IPS-15b (cell line): ENCODE data around the gene ZMIZ1.

Experiments
- H3K27me3 ChIP-seq: one replicate; pipeline ENCODE4 v1.6.1; 2013; ENCODE audit warnings: low read length; ENCODE audit not compliant: control insufficient read depth, insufficient read depth
- H3K36me3 ChIP-seq: one replicate; pipeline ENCODE4 v1.6.1; 2013; ENCODE audit warnings: low read length; ENCODE audit not compliant: control insufficient read depth, insufficient read depth
- H3K4me1 ChIP-seq: one replicate; pipeline ENCODE4 v1.6.1; 2013; ENCODE audit warnings: mild to moderate bottlenecking, low read length; ENCODE audit not compliant: control insufficient read depth, insufficient read depth
- H3K4me3 ChIP-seq: one replicate; pipeline ENCODE4 v1.5.1; 2013; ENCODE audit warnings: low read depth, low read length
- H3K9ac ChIP-seq: one replicate; pipeline ENCODE4 v1.6.1; 2013; ENCODE audit warnings: low read depth, mild to moderate bottlenecking, low read length
- H3K9me3 ChIP-seq: one replicate; pipeline ENCODE4 v1.6.1; 2013; ENCODE audit warnings: mild to moderate bottlenecking, low read length; ENCODE audit not compliant: control insufficient read depth, insufficient read depth

Gene ZMIZ1

GRCh38 chr10:79292891-79293746 is 224.4 kb downstream of the ZMIZ1 start:
- Histone ChIP-seq H3K4me3 (no peak overlapping the region), H3K9ac (no peak overlapping the region), H3K9me3 (no peaks in the 10 kb centered on the region), H3K4me1 (no peaks in the 10 kb centered on the region), H3K36me3 (peaks cover 41% of the 10 kb centered on the region), H3K27me3 (no peaks in the 10 kb centered on the region)

GRCh38 chr10:79293841-79294581 is 225.2 kb downstream of the ZMIZ1 start:
- Histone ChIP-seq H3K4me1 (no peaks in the 10 kb centered on the region), H3K36me3 (peaks cover 43% of the 10 kb centered on the region), H3K27me3 (no peaks in the 10 kb centered on the region), H3K4me3 (no peak overlapping the region), H3K9me3 (no peaks in the 10 kb centered on the region), H3K9ac (no peak overlapping the region)

- H3K4me3 ChIP-seq = no peak overlapping the region
- H3K9me3 ChIP-seq = no peaks in the 10 kb centered on the region
- no peaks in the 10 kb centered on the region for H3K4me1 ChIP-seq
- peaks cover 59% of the 10 kb centered on the region for H3K36me3 ChIP-seq
- no peaks in the 10 kb centered on the region for H3K27me3 ChIP-seq
- H3K9ac ChIP-seq = no peak overlapping the region
Measured at GRCh38 chr10:79295563-79295962, 226.8 kb downstream of the ZMIZ1 start.

- H3K36me3 ChIP-seq = peaks cover 68% of the 10 kb centered on the region
- H3K4me3 ChIP-seq = no peak overlapping the region
- no peak overlapping the region for H3K9ac ChIP-seq
- no peaks in the 10 kb centered on the region for H3K27me3 ChIP-seq
- H3K9me3 ChIP-seq = no peaks in the 10 kb centered on the region
- H3K4me1 ChIP-seq = no peaks in the 10 kb centered on the region
Measured at GRCh38 chr10:79296431-79296830, 227.7 kb downstream of the ZMIZ1 start.

- Histone ChIP-seq H3K4me1 (no peaks in the 10 kb centered on the region), H3K9me3 (no peaks in the 10 kb centered on the region), H3K27me3 (no peaks in the 10 kb centered on the region), H3K4me3 (no peak overlapping the region), H3K9ac (no peak overlapping the region), H3K36me3 (peaks cover 74% of the 10 kb centered on the region)
Measured at GRCh38 chr10:79298403-79299244, 229.9 kb downstream of the ZMIZ1 start.

GRCh38 chr10:79299397-79300241 is 230.9 kb downstream of the ZMIZ1 start:
- Histone ChIP-seq H3K9me3 (no peaks in the 10 kb centered on the region), H3K36me3 (peaks cover 76% of the 10 kb centered on the region), H3K4me1 (no peaks in the 10 kb centered on the region), H3K27me3 (no peaks in the 10 kb centered on the region), H3K4me3 (no peak overlapping the region), H3K9ac (no peak overlapping the region)

- Histone ChIP-seq H3K4me1 (no peaks in the 10 kb centered on the region), H3K4me3 (no peak overlapping the region), H3K9me3 (no peaks in the 10 kb centered on the region), H3K9ac (no peak overlapping the region), H3K36me3 (peaks cover 83% of the 10 kb centered on the region), H3K27me3 (no peaks in the 10 kb centered on the region)
Measured at GRCh38 chr10:79300711-79301110, 231.9 kb downstream of the ZMIZ1 start.

GRCh38 chr10:79301754-79302530 is 233.2 kb downstream of the ZMIZ1 start:
- no peaks in the 10 kb centered on the region for H3K4me1 ChIP-seq
- H3K36me3 ChIP-seq = peaks cover 87% of the 10 kb centered on the region
- no peak overlapping the region for H3K9ac ChIP-seq
- no peaks in the 10 kb centered on the region for H3K9me3 ChIP-seq
- H3K27me3 ChIP-seq = no peaks in the 10 kb centered on the region
- no peak overlapping the region for H3K4me3 ChIP-seq

GRCh38 chr10:79303631-79304478 is 235.1 kb downstream of the ZMIZ1 start:
- H3K9ac ChIP-seq = no peak overlapping the region
- H3K27me3 ChIP-seq = no peaks in the 10 kb centered on the region
- peaks cover 88% of the 10 kb centered on the region for H3K36me3 ChIP-seq
- no peak overlapping the region for H3K4me3 ChIP-seq
- no peaks in the 10 kb centered on the region for H3K4me1 ChIP-seq
- no peaks in the 10 kb centered on the region for H3K9me3 ChIP-seq
